T follicular helper cell (primary cell): ENCODE measurements around the gene PTPRT.

Experiments
- DNase-seq: peaks from one replicate; pipeline ENCODE4 v3.0.0-alpha.2; 2020; ENCODE audit warnings: low read depth

Gene PTPRT

DNA sequence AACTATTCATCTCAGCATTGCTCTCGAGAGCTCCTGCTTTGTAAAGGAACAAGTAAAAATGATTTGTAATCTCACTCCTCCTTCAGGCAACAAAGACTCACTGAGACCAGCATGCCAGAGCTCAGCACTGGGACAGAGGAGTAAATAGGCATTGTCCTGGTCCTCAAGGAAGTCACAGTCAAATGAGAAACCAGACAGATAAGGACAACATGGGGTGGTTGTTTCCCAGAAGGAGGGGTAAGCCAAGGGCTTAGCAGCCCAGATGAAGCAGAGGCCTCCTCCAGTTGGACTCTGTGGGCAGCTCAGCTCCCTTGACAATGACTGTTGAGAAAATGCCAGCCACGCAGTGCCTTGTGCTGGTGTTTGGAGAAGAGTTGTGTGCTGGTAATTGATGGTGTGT is 1145.8 kb downstream of the PTPRT start:
- DNase-seq = no peak

GRCh38 chr20:42041000-42041565 is 1148.6 kb downstream of the PTPRT start:
- no peak for DNase-seq

- DNase-seq = no peak
Measured at GRCh38 chr20:42027746-42028268, 1161.9 kb downstream of the PTPRT start.

DNA sequence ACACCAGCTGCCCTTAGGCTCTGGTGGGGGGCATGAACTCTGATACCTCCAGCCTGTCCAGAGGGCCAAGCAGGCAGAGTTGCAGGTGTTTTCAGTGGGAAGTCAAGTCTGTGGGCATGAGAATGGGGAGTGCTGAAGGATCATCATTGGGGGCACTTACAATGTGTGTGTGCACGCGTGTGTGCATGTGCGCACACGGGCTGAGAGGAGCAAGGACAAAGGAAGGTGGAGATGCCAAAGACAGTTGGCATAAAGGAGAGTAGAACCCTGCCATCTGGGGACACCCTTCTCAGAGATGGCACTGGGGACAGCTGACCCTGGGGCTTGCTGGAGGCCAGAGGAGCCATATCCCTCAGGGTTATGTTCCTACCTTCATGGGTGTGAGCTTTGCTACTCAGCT is 1163.1 kb downstream of the PTPRT start:
- DNase-seq = no peak

DNA sequence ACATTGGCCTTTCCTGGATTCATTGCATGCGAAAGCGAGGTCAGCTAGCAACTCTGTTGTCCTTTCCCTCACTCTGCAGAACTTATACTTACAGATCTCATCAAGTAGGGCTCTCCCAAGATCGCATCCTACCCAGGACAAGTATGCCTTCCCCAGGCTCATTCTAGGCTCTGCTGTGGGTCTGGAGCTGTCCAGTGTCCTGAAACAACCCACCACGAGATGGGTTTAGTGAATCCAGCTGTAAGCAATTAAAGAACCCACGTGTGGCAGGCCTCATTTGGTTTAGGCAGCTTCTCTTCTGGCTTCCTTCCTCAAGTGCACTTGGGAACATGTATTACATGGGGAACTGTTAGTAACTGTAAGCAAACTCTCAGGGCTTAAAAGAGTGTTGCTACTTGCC is 1165.1 kb downstream of the PTPRT start:
- DNase-seq = no peak
